Measurements from ENCODE around the gene LHFPL6. TPM values are rescaled to one million over a fixed set of nuclear protein-coding genes. Genes with fewer than 3 reads are reported as not detected.
A peak's percentile ranks its signal among the peaks of the same experiment; 100 is the strongest.

Gene LHFPL6
- total and polyA plus RNA-seq, 10 of the 15 experiments (the other 5 are each of a cell fraction or from before 2014, with no cell fraction given): 0.11 to 4.6 (median 0.41) TPM

DNA sequence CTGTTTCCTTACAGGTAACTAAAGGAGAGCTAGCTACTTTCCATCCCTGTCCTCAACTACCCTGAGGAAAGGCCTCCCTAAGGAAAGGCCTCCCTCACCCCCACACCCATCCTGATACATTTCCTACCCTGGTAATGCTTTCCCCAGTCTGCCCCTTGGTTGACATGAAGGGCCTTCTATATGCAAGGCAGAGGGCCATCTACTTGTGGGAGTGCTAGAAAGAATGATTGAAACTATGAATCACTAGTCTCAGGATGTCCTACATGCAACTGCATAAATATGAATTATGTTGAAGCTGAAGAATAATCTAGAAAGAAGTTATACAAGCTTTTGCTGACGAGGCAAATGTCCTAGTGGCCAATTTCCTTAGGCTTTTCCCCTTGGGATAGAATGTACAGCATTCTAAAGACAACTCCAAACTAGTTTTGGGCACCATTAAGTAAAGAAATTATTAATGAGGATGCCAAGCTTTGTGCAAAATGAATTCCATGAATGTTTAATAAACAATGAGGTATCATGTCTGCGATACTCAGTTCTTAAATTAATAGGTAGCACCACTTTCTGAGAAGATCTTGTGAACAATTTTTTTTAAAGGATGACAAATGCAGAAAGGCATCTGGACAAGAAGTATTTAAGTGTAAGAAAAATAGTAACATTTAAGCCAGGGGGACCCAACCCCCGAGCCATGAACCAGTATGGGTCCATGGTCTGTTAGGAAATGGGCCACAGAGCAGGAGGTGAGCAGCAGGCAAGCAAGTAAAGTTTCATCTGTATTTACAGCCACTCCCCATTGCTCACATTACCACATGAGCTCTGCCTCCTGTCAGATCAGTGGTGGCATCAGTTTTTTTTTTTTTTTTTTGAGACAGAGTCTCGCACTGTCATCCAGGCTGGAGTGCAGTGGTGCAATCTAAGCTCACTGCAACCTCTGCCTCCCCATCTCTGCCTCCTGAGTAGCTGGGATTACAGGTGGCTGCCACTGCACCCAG, 223.0 kb downstream of the LHFPL6 start:
- intact Hi-C loops (cut with micrococcal nuclease; ENCODE audit: unreplicated experiment) (no loop called here), in situ Hi-C loops (cut with MboI) (no loop called here)
- ChIA-PET RAD21 (ENCODE audit: unreplicated experiment) (interaction anchor here (0.5 to 1.4 kb wide), 2 partner anchors 235 to 1304 kb away, joined by 3 to 4 read pairs; no protein-coding TSS in a partner anchor), CTCF (no interaction called here), POLR2A (interaction anchor here (0.7 kb wide), 1 partner anchor 72 kb away, joined by 4 read pairs; no protein-coding TSS in a partner anchor), SMC1A (ENCODE audit: uncharacterized antibody, unreplicated experiment) (interaction anchor here (0.6 to 1.4 kb wide), 6 partner anchors 9 to 236 kb away, joined by 3 to 4 read pairs (median 3); no protein-coding TSS in a partner anchor)
- Histone ChIP-seq H3K27me3 (replicated peaks in 1 of 2; ENCODE audit: control insufficient read depth in 2 of 2, insufficient read depth in 2 of 2, low read length in 1 of 2) (no peaks in the 10 kb centered on the region), H3K79me2 (ENCODE audit: control insufficient read depth, insufficient read depth, low read length) (no peaks in the 10 kb centered on the region), H2AFZ (ENCODE audit: control insufficient read depth, low read depth, low read length) (no peak overlapping the region), H3K4me1 (ENCODE audit: control insufficient read depth, insufficient read depth, low read length) (peaks cover 7% of the 10 kb centered on the region; the same call in 1 of the 2 replicates), H4K20me1 (ENCODE audit: control insufficient read depth, insufficient read depth) (no peaks in the 10 kb centered on the region), H3K4me3 (no peak overlapping the region), H3K9ac (ENCODE audit: control insufficient read depth, insufficient read depth, low read length) (no peak overlapping the region), H3K27ac (ENCODE audit: control insufficient read depth, insufficient read depth) (no peak overlapping the region), H3K9me3 (replicated peaks; ENCODE audit: control insufficient read depth, insufficient read depth, low read length) (no peaks in the 10 kb centered on the region), H3K4me2 (ENCODE audit: control insufficient read depth, insufficient read depth) (no peak overlapping the region), H3K36me3 (ENCODE audit: control insufficient read depth in 2 of 2, insufficient read depth in 2 of 2, low read length in 1 of 2) (no peaks in the 10 kb centered on the region)
- 51% methylated on average over 3 of the region's 4 CpGs for WGBS (ENCODE audit: insufficient coverage, insufficient replicate concordance, low lambda C conversion rate, missing lambda C conversion rate)
- ATAC-seq (peak; percentile 21; the same call in 1 of the 3 replicates), FAIRE-seq (no peak), DNase-seq (ENCODE audit: low read depth, low spot score) (no peak)
- no TSS peak for BruUV-seq (replicated peaks)
- TF ChIP-seq SP1 (IDR thresholded peaks at IDR 0.05; ENCODE audit: low read depth, low read length) (no peak), SUPT20H (IDR thresholded peaks at IDR 0.05; ENCODE audit: borderline replicate concordance, control insufficient read depth, low read depth, low read length) (no peak), SMAD1 (IDR thresholded peaks at IDR 0.05; ENCODE audit: low read depth, partially characterized antibody) (no peak), SIN3A (IDR thresholded peaks at IDR 0.05; ENCODE audit: low read depth, low read length) (no peak), NFYB (IDR thresholded peaks at IDR 0.05; ENCODE audit: insufficient read depth, low read depth, low read length) (no peak), FOXM1 (IDR thresholded peaks at IDR 0.05; ENCODE audit: low read depth, low read length) (no peak), EGR1 (IDR thresholded peaks at IDR 0.05; ENCODE audit: borderline replicate concordance in 1 of 2, low read depth in 2 of 2, low read length in 2 of 2) (no peak), EZH2 (IDR thresholded peaks at IDR 0.05; ENCODE audit: borderline replicate concordance, control insufficient read depth, low read depth, low read length) (no peak), ZZZ3 (IDR thresholded peaks at IDR 0.05; ENCODE audit: control insufficient read depth, insufficient read length, low read depth) (no peak), ZNF622 (IDR thresholded peaks at IDR 0.05) (no peak), STAT3 (IDR thresholded peaks at IDR 0.05; ENCODE audit: low read depth, low read length) (no peak)
- TF ChIP-seq, protein P1, sequence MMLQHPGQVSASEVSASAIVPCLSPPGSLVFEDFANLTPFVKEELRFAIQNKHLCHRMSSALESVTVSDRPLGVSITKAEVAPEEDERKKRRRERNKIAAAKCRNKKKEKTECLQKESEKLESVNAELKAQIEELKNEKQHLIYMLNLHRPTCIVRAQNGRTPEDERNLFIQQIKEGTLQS (IDR thresholded peaks at IDR 0.05; ENCODE audit: borderline replicate concordance, extremely low read depth, low read depth, low read length): no peak
- TF ChIP-seq, protein P2, sequence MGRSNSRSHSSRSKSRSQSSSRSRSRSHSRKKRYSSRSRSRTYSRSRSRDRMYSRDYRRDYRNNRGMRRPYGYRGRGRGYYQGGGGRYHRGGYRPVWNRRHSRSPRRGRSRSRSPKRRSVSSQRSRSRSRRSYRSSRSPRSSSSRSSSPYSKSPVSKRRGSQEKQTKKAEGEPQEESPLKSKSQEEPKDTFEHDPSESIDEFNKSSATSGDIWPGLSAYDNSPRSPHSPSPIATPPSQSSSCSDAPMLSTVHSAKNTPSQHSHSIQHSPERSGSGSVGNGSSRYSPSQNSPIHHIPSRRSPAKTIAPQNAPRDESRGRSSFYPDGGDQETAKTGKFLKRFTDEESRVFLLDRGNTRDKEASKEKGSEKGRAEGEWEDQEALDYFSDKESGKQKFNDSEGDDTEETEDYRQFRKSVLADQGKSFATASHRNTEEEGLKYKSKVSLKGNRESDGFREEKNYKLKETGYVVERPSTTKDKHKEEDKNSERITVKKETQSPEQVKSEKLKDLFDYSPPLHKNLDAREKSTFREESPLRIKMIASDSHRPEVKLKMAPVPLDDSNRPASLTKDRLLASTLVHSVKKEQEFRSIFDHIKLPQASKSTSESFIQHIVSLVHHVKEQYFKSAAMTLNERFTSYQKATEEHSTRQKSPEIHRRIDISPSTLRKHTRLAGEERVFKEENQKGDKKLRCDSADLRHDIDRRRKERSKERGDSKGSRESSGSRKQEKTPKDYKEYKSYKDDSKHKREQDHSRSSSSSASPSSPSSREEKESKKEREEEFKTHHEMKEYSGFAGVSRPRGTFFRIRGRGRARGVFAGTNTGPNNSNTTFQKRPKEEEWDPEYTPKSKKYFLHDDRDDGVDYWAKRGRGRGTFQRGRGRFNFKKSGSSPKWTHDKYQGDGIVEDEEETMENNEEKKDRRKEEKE (IDR thresholded peaks at IDR 0.05): no peak
- TF ChIP-seq, protein P3, sequence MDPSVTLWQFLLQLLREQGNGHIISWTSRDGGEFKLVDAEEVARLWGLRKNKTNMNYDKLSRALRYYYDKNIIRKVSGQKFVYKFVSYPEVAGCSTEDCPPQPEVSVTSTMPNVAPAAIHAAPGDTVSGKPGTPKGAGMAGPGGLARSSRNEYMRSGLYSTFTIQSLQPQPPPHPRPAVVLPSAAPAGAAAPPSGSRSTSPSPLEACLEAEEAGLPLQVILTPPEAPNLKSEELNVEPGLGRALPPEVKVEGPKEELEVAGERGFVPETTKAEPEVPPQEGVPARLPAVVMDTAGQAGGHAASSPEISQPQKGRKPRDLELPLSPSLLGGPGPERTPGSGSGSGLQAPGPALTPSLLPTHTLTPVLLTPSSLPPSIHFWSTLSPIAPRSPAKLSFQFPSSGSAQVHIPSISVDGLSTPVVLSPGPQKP (IDR thresholded peaks at IDR 0.05; ENCODE audit: low read depth, low read length): no peak
- TF ChIP-seq, protein P4, sequence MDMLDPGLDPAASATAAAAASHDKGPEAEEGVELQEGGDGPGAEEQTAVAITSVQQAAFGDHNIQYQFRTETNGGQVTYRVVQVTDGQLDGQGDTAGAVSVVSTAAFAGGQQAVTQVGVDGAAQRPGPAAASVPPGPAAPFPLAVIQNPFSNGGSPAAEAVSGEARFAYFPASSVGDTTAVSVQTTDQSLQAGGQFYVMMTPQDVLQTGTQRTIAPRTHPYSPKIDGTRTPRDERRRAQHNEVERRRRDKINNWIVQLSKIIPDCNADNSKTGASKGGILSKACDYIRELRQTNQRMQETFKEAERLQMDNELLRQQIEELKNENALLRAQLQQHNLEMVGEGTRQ (IDR thresholded peaks at IDR 0.05; ENCODE audit: borderline replicate concordance, low read depth, low read length): no peak
